Right lobe of liver (tissue), 6 donors: Measurements from ENCODE around the gene GGA1. TPM values are rescaled to one million over a fixed set of nuclear protein-coding genes. Genes with fewer than 3 reads are reported as not detected.
A peak's percentile ranks its signal among the peaks of the same experiment; 100 is the strongest.

Source experiments
- ATAC-seq, 4 donors: fragments of 200-7000 bp; cut with Tn5 transposase; one replicate each; pipeline ENCODE4 v1.9.1; 2020; ENCODE audit warnings: mild to moderate bottlenecking in 4 of 4, moderate library complexity in 4 of 4
- DNase-seq, 3 donors: peaks; one replicate each; pipeline ENCODE4 v3.0.0-alpha.2; 2020
- H3K27ac ChIP-seq, 3 donors: fragments of 200-600 bp; one replicate each; pipeline ENCODE4 v1.8.0; 2022
- H3K27me3 ChIP-seq, 2 donors: fragments of 200-600 bp; one replicate each; pipeline ENCODE4 v1.8.0; 2022
- H3K36me3 ChIP-seq, 4 donors: fragments of 200-600 bp; sonication (generic) in 1 of 4; one replicate each; pipeline versions ENCODE4 v1.5.1 to v1.8.0; 2017 to 2022; ENCODE audit warnings: control low read depth in 1 of 4
- H3K4me1 ChIP-seq, 4 donors: fragments of 200-600 bp; sonication (generic) in 1 of 4; one replicate each; pipeline versions ENCODE4 v1.5.1 to v1.8.0; 2017 to 2022; ENCODE audit warnings: control low read depth in 1 of 4
- H3K4me3 ChIP-seq, 3 donors: fragments of 200-600 bp; one replicate each; pipeline ENCODE4 v1.8.0; 2022
- H3K9me3 ChIP-seq, 4 donors: fragments of 200-600 bp; sonication (generic) in 1 of 4; one replicate each; pipeline versions ENCODE4 v1.5.1 to v1.8.0; 2017 to 2022; ENCODE audit warnings: control low read depth in 1 of 4
- CTCF ChIP-seq, 4 donors: fragments of 200-600 bp in 3 of 4; fragments of 450-650 bp in 1 of 4; IDR thresholded peaks; one replicate each; pipeline versions ENCODE4 v1.5.1 to v1.8.0; 2016 to 2022; ENCODE audit warnings: antibody characterized with exemption in 4 of 4, mild to moderate bottlenecking in 2 of 4
- POLR2A ChIP-seq: fragments of 450-650 bp; IDR thresholded peaks from one replicate; pipeline ENCODE4 v1.6.1; 2017; ENCODE audit warnings: antibody characterized with exemption, mild to moderate bottlenecking
- WGBS: methylation state at CpG from one replicate; pipeline ENCODE4 v1.1.6; 2018; ENCODE audit warnings: low coverage, low lambda C conversion rate; ENCODE audit not compliant: insufficient coverage; ENCODE audit errors: missing lambda C conversion rate; 5-methylcytosine and 5-hydroxymethylcytosine counted together
- intact Hi-C, 2 donors: fragments of 100-400 bp; cut with DNase I; formaldehyde crosslinking; loops; one replicate each; pipeline versions ENCODE4 v1.11.2 to v1.14.1; 2022
- total RNA-seq, 6 experiments: library from RNA; depleted of rRNA in 2 of 6; stranded (reverse); fragments of >200 nt in 2 of 6; fragmentation: NEBNext Ultra II Directional in 3 of 6; extraction: Animal tissue kit (Norgen Biotek cat#: 25700) in 3 of 6; gene quantifications; one replicate each; pipeline versions ENCODE4 v1.1.0 to v1.2.4, GENCODE V29; 2016 to 2023
- donor health status: DM: no; HTN: yes; CAD: no.
- donor health status: DM: no; HTN: no; CAD: no.
- donor health status: DM: no; HTN: no; CAD: no.
- donor health status: DM: no; HTN: yes; CAD: no.
- donor health status: DM: no; HTN: yes; CAD: no.

Gene GGA1
- total RNA-seq, 6 experiments from 2014 or later, result 18.4 to 27.3 (median 24.1) TPM

- H3K4me3 ChIP-seq, result no peak overlapping the region
- no peak for DNase-seq
- H3K9me3 ChIP-seq, result no peaks in the 10 kb centered on the region
- H3K27ac ChIP-seq, result no peak overlapping the region
- ATAC-seq, result no peak
- no peaks in the 10 kb centered on the region for H3K36me3 ChIP-seq
- TF ChIP-seq CTCF (IDR thresholded peaks at IDR 0.05), result no peak
- no peak for TF ChIP-seq POLR2A
- intact Hi-C loops, result loop anchor here in 1 of 2 donors (10.0 kb wide), 1 partner anchor 48 kb away; no protein-coding TSS in a partner anchor
- WGBS, result 64% methylated on average over 9 of the region's 15 CpGs
- H3K4me1 ChIP-seq, result peaks cover 0 to 30% (median 10%) of the 10 kb centered on the region in 4 donors
- no peaks in the 10 kb centered on the region for H3K27me3 ChIP-seq
Measured at GRCh38 chr22:37672206-37672919, 63.7 kb downstream of the GGA1 start.

GRCh38 chr22:37672920-37673455 lies 64.4 kb downstream of the GGA1 start:
- WGBS, result 43% methylated on average over 2 of the region's 11 CpGs
- Histone ChIP-seq H3K4me3 (no peak overlapping the region), H3K27me3 (no peaks in the 10 kb centered on the region), H3K9me3 (no peaks in the 10 kb centered on the region), H3K4me1 (peaks cover 0 to 30% (median 10%) of the 10 kb centered on the region in 4 donors), H3K36me3 (no peaks in the 10 kb centered on the region), H3K27ac (no peak overlapping the region)
- DNase-seq (no peak), ATAC-seq (no peak)
- intact Hi-C loops, result loop anchor here in 1 of 2 donors (10.0 kb wide), 1 partner anchor 48 kb away; no protein-coding TSS in a partner anchor
- TF ChIP-seq POLR2A (no peak), CTCF (IDR thresholded peaks at IDR 0.05) (no peak)

GRCh38 chr22:37674248-37674647 lies 65.6 kb downstream of the GGA1 start:
- H3K4me1 ChIP-seq, result peaks cover 0 to 30% (median 10%) of the 10 kb centered on the region in 4 donors

More at GRCh38 chr22:37674248-37674647, 65.6 kb downstream of the GGA1 start:
- intact Hi-C loops, result loop anchor here in 1 of 2 donors (10.0 kb wide), 1 partner anchor 49 kb away; no protein-coding TSS in a partner anchor
- Histone ChIP-seq H3K9me3 (no peaks in the 10 kb centered on the region), H3K4me3 (no peak overlapping the region), H3K36me3 (no peaks in the 10 kb centered on the region), H3K27me3 (no peaks in the 10 kb centered on the region), H3K27ac (peak overlapping the region; percentile 56 to 84 (median 64))
- TF ChIP-seq CTCF (IDR thresholded peaks at IDR 0.05) (no peak), POLR2A (no peak)
- ATAC-seq (no peak), DNase-seq (no peak)
- 78% methylated on average over 5 of the region's 12 CpGs for WGBS
